Effector memory CD8-positive, alpha-beta T cell (primary cell): ENCODE measurements around the gene DDX24.

Experiments
- ATAC-seq: fragments of 150-1000 bp; cut with Tn5 transposase; replicated peaks from 2 replicates; pipeline ENCODE4 v1.10.0; 2021; ENCODE audit warnings: mild to moderate bottlenecking, moderate library complexity
- DNase-seq, 3 experiments: peaks; one replicate each; pipeline ENCODE4 v3.0.0; 2021
- H3K27ac Mint-ChIP-seq, 2 donors: one replicate each; pipeline ENCODE4 v1.8.0; 2022; ENCODE audit warnings: mild to moderate bottlenecking in 2 of 2, mixed read lengths in 2 of 2, moderate library complexity in 2 of 2
- H3K27me3 Mint-ChIP-seq, 2 donors: one replicate each; pipeline ENCODE4 v1.8.0; 2022; ENCODE audit warnings: mixed read lengths in 2 of 2
- H3K36me3 Mint-ChIP-seq: one replicate; pipeline ENCODE4 v1.8.0; 2022; ENCODE audit warnings: mild to moderate bottlenecking, moderate library complexity, mixed read lengths; ENCODE audit not compliant: insufficient read depth
- H3K4me1 Mint-ChIP-seq, 2 donors: one replicate each; pipeline ENCODE4 v1.8.0; 2022; ENCODE audit warnings: low read depth in 2 of 2, mixed read lengths in 2 of 2
- H3K4me3 Mint-ChIP-seq, 2 donors: one replicate each; pipeline ENCODE4 v1.8.0; 2022; ENCODE audit warnings: mild to moderate bottlenecking in 2 of 2, mixed read lengths in 2 of 2, moderate library complexity in 2 of 2
- H3K9me3 Mint-ChIP-seq, 2 donors: one replicate each; pipeline ENCODE4 v1.8.0; 2022; ENCODE audit warnings: mixed read lengths in 2 of 2

DDX24 gene

GRCh38 chr14:94010625-94011024, 70.4 kb downstream of the DDX24 start:
- H3K36me3 Mint-ChIP-seq = peaks cover 3% of the 10 kb centered on the region
- no peak overlapping the region for H3K4me3 Mint-ChIP-seq
- ATAC-seq = no peak
- H3K27me3 Mint-ChIP-seq = peaks cover 30 to 39% of the 10 kb centered on the region in 2 donors
- DNase-seq = no peak
- H3K4me1 Mint-ChIP-seq = peaks cover 26 to 35% of the 10 kb centered on the region in 2 donors
- H3K9me3 Mint-ChIP-seq = no peaks in the 10 kb centered on the region
- no peak overlapping the region for H3K27ac Mint-ChIP-seq

GRCh38 chr14:94009767-94010166, 71.2 kb downstream of the DDX24 start:
- H3K27ac Mint-ChIP-seq = peak overlapping the region in 1 of 2 donors; percentile 20

GRCh38 chr14:94008234-94008633, 72.8 kb downstream of the DDX24 start:
- Mint-ChIP-seq H3K36me3 (peaks cover 3% of the 10 kb centered on the region), H3K9me3 (no peaks in the 10 kb centered on the region), H3K27ac (peak overlapping the region in 1 of 2 donors; percentile 54), H3K27me3 (peaks cover 37 to 63% of the 10 kb centered on the region in 2 donors), H3K4me3 (peak overlapping the region in 1 of 2 donors; percentile 3), H3K4me1 (peaks cover 26 to 35% of the 10 kb centered on the region in 2 donors)
- DNase-seq = no peak
- peak; percentile 18 for ATAC-seq

More at GRCh38 chr14:94009767-94010166, 71.2 kb downstream of the DDX24 start:
- Mint-ChIP-seq H3K4me1 (peaks cover 26 to 35% of the 10 kb centered on the region in 2 donors), H3K27me3 (peaks cover 37 to 47% of the 10 kb centered on the region in 2 donors), H3K4me3 (no peak overlapping the region), H3K36me3 (peaks cover 3% of the 10 kb centered on the region), H3K9me3 (no peaks in the 10 kb centered on the region)
- DNase-seq = no peak
- peak; percentile 15 for ATAC-seq

GRCh38 chr14:94005324-94006073, 75.5 kb downstream of the DDX24 start:
- Mint-ChIP-seq H3K4me3 (no peak overlapping the region), H3K36me3 (peaks cover 3% of the 10 kb centered on the region), H3K27me3 (peaks cover 23 to 68% of the 10 kb centered on the region in 2 donors), H3K27ac (no peak overlapping the region), H3K4me1 (peaks cover 15 to 23% of the 10 kb centered on the region in 2 donors), H3K9me3 (no peaks in the 10 kb centered on the region)
- peak; percentile 30 for ATAC-seq
- no peak for DNase-seq

- peaks cover 10 to 15% of the 10 kb centered on the region in 2 donors for H3K4me1 Mint-ChIP-seq
- H3K36me3 Mint-ChIP-seq = no peaks in the 10 kb centered on the region
- no peaks in the 10 kb centered on the region for H3K9me3 Mint-ChIP-seq
- no peak for ATAC-seq
- DNase-seq = no peak
- no peak overlapping the region for H3K4me3 Mint-ChIP-seq
- no peak overlapping the region for H3K27ac Mint-ChIP-seq
- H3K27me3 Mint-ChIP-seq = peaks cover 8 to 53% of the 10 kb centered on the region in 2 donors
Observed at GRCh38 chr14:94004015-94004414, 77.0 kb downstream of the DDX24 start.

- Mint-ChIP-seq H3K4me1 (peaks cover 10 to 12% of the 10 kb centered on the region in 2 donors), H3K27me3 (peaks cover 7 to 47% of the 10 kb centered on the region in 2 donors), H3K9me3 (no peaks in the 10 kb centered on the region), H3K4me3 (no peak overlapping the region), H3K36me3 (no peaks in the 10 kb centered on the region), H3K27ac (no peak overlapping the region)
- DNase-seq (no peak), ATAC-seq (no peak)
Observed at GRCh38 chr14:94003397-94003796, 77.6 kb downstream of the DDX24 start.

- ATAC-seq (peak; percentile 88), DNase-seq (peak; percentile 47 to 57 (median 55))
- H3K27ac Mint-ChIP-seq = no peak overlapping the region
- H3K9me3 Mint-ChIP-seq = no peaks in the 10 kb centered on the region
- peaks cover 6 to 10% of the 10 kb centered on the region in 2 donors for H3K4me1 Mint-ChIP-seq
- no peak overlapping the region for H3K4me3 Mint-ChIP-seq
- H3K36me3 Mint-ChIP-seq = no peaks in the 10 kb centered on the region
- H3K27me3 Mint-ChIP-seq = peaks cover 7 to 40% of the 10 kb centered on the region in 2 donors
Observed at GRCh38 chr14:94001501-94002396, 79.3 kb downstream of the DDX24 start.

- Mint-ChIP-seq H3K9me3 (no peaks in the 10 kb centered on the region), H3K36me3 (no peaks in the 10 kb centered on the region), H3K4me3 (no peak overlapping the region), H3K27ac (no peak overlapping the region), H3K27me3 (peaks cover 7 to 44% of the 10 kb centered on the region in 2 donors), H3K4me1 (peaks cover 6 to 10% of the 10 kb centered on the region in 2 donors)
- ATAC-seq (no peak), DNase-seq (no peak)
Observed at GRCh38 chr14:94001016-94001415, 80.0 kb downstream of the DDX24 start.

GRCh38 chr14:94000267-94000666, 80.7 kb downstream of the DDX24 start:
- H3K27ac Mint-ChIP-seq = no peak overlapping the region
- no peaks in the 10 kb centered on the region for H3K9me3 Mint-ChIP-seq
- ATAC-seq (no peak), DNase-seq (no peak)
- H3K4me3 Mint-ChIP-seq = no peak overlapping the region
- no peaks in the 10 kb centered on the region for H3K36me3 Mint-ChIP-seq
- peaks cover 5 to 47% of the 10 kb centered on the region in 2 donors for H3K27me3 Mint-ChIP-seq
- peaks cover 6 to 10% of the 10 kb centered on the region in 2 donors for H3K4me1 Mint-ChIP-seq

GRCh38 chr14:93999573-93999972, 81.4 kb downstream of the DDX24 start:
- DNase-seq = no peak
- Mint-ChIP-seq H3K4me1 (peaks cover 6 to 10% of the 10 kb centered on the region in 2 donors), H3K36me3 (no peaks in the 10 kb centered on the region), H3K4me3 (no peak overlapping the region), H3K27me3 (peaks cover 0 to 40% of the 10 kb centered on the region in 2 donors), H3K27ac (no peak overlapping the region), H3K9me3 (no peaks in the 10 kb centered on the region)
- no peak for ATAC-seq

- ATAC-seq (no peak), DNase-seq (no peak)
- Mint-ChIP-seq H3K4me1 (peaks cover 6 to 10% of the 10 kb centered on the region in 2 donors), H3K27me3 (peaks cover 0 to 33% of the 10 kb centered on the region in 2 donors), H3K36me3 (no peaks in the 10 kb centered on the region), H3K4me3 (no peak overlapping the region), H3K27ac (no peak overlapping the region), H3K9me3 (no peaks in the 10 kb centered on the region)
Observed at GRCh38 chr14:93998871-93999403, 82.1 kb downstream of the DDX24 start.
